Measurements from ENCODE around the gene GALR3. TPM values are rescaled to one million over a fixed set of nuclear protein-coding genes. Genes with fewer than 3 reads are reported as not detected.
A peak's percentile ranks its signal among the peaks of the same experiment; 100 is the strongest.

Gene GALR3
- total and polyA plus RNA-seq, 8 donors, result not detected

DNA sequence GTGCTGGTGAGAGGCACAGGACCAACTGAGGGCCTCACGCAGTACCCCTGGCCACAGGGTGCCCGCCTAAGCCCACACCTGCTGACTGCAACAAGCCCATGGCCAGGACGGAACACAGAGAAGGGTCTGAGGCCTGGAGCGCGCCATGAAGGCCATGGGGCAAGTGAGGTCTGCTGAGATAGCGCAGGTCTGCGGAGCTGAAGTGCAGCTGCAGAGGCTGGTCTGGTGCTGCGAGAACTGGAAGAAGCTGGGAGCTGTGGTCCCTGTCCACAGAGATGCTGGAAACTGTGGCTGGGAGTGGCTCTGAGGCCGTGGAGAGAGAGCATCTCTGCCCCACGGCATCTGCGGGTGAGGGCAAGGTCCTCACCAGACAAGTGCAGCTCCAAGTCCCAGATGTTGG, 8.3 kb downstream of the GALR3 start:
- no peaks in the 10 kb centered on the region for H3K27me3 ChIP-seq
- peaks cover 0 to 80% of the 10 kb centered on the region in 2 donors for H3K36me3 ChIP-seq
- DNase-seq, result peak in 1 of 4 donors; percentile 15
- TF ChIP-seq CTCF (IDR thresholded peaks at IDR 0.05), result no peak
- no peak overlapping the region for H3K4me3 ChIP-seq
- no peak for ATAC-seq
- intact Hi-C loops (cut with DNase I), result no loop called here
- H3K27ac ChIP-seq, result no peak overlapping the region
- H3K9me3 ChIP-seq, result no peaks in the 10 kb centered on the region
- no peaks in the 10 kb centered on the region for H3K4me1 ChIP-seq

- intact Hi-C loops (cut with DNase I), result no loop called here
- no peaks in the 10 kb centered on the region for H3K9me3 ChIP-seq
- peaks cover 0 to 88% of the 10 kb centered on the region in 2 donors for H3K36me3 ChIP-seq
- no peaks in the 10 kb centered on the region for H3K27me3 ChIP-seq
- no peak for TF ChIP-seq CTCF (IDR thresholded peaks at IDR 0.05)
- ATAC-seq, result no peak
- peak in 1 of 4 donors; percentile 40 for DNase-seq
- no peak overlapping the region for H3K27ac ChIP-seq
- no peak overlapping the region for H3K4me3 ChIP-seq
- no peaks in the 10 kb centered on the region for H3K4me1 ChIP-seq
Measured at GRCh38 chr22:37832022-37832857, 9.1 kb downstream of the GALR3 start.

DNA sequence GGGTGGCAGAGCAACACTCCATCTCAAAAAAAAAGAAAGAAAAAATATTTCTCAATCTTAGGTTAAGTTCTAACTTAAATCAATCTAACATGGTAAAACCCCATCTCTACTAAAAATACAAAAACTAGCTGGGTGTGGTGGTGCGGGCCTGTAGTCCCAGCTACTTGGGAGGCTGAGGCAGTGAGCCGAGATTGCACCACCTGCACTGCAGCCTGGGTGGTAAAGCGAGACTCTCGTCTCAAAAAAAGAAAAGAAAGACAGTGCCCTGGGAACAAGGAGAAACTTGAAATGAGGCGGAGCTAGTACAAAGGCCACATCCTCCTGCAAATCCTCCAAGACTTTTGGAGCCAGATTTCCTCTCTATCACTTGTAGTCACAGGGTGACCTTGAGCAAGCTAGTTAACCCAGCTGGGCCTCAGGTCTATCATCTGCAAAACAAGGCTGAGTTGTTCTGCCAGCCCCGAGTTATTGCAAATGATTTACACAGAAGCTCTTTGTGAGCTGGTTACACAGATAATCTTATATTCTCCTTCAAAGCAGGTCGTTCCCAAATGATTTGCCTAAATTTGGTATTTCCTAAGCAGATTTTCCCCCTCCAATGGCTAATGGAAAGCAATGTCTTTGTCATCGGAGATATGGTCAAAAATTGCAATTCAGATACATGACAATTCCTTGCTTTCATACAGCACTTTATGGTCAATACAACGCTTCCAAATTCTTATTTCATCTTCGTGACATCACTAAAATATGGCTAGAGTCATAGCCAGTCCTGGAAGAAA, 19.0 kb downstream of the GALR3 start:
- ATAC-seq (no peak), DNase-seq (no peak)
- TF ChIP-seq CTCF (IDR thresholded peaks at IDR 0.05), result no peak
- Histone ChIP-seq H3K36me3 (peaks cover 0 to 29% of the 10 kb centered on the region in 2 donors), H3K4me1 (peaks cover 12 to 15% of the 10 kb centered on the region in 2 donors), H3K27ac (no peak overlapping the region), H3K4me3 (no peak overlapping the region), H3K27me3 (no peaks in the 10 kb centered on the region), H3K9me3 (no peaks in the 10 kb centered on the region)
- intact Hi-C loops (cut with DNase I), result no loop called here

GRCh38 chr22:37843741-37844089, 20.5 kb downstream of the GALR3 start:
- H3K9me3 ChIP-seq, result no peaks in the 10 kb centered on the region
- DNase-seq (peak in 1 of 4 donors; percentile 90), ATAC-seq (peak; percentile 59)
- peaks cover 0 to 14% of the 10 kb centered on the region in 2 donors for H3K36me3 ChIP-seq
- TF ChIP-seq CTCF (IDR thresholded peaks at IDR 0.05), result no peak
- H3K27ac ChIP-seq, result peak overlapping the region; percentile 89 to 97
- peak overlapping the region; percentile 74 to 88 for H3K4me3 ChIP-seq
- peaks cover 12 to 25% of the 10 kb centered on the region in 2 donors for H3K4me1 ChIP-seq
- no peaks in the 10 kb centered on the region for H3K27me3 ChIP-seq
- intact Hi-C loops (cut with DNase I), result no loop called here

- ATAC-seq (no peak), DNase-seq (no peak)
- peak overlapping the region; percentile 74 to 88 for H3K4me3 ChIP-seq
- H3K27me3 ChIP-seq, result no peaks in the 10 kb centered on the region
- H3K4me1 ChIP-seq, result peaks cover 15 to 27% of the 10 kb centered on the region in 2 donors
- no peak for TF ChIP-seq CTCF (IDR thresholded peaks at IDR 0.05)
- intact Hi-C loops (cut with DNase I), result no loop called here
- H3K36me3 ChIP-seq, result peaks cover 0 to 2% of the 10 kb centered on the region in 2 donors
- H3K9me3 ChIP-seq, result no peaks in the 10 kb centered on the region
- peak overlapping the region; percentile 89 to 97 for H3K27ac ChIP-seq
Measured at GRCh38 chr22:37844904-37845329, 21.7 kb downstream of the GALR3 start.
